HEK293T (cell line): ENCODE measurements around the gene EYS.
A peak's percentile ranks its signal among the peaks of the same experiment; 100 is the strongest.

Experiments used
- CTCF ChIA-PET: fragments of 350-600 bp; formaldehyde crosslinking; extraction: SDS; loops from one replicate; lab custom pipeline; 2021; ENCODE audit warnings: antibody characterized with exemption, inconsistent platforms; lab: Yijun Ruan, JAX
- POLR2A ChIA-PET: fragments of 350-600 bp; formaldehyde crosslinking; extraction: SDS; loops from one replicate; lab custom pipeline; 2020; ENCODE audit warnings: antibody characterized with exemption, inconsistent platforms; lab: Yijun Ruan, JAX
- DNase-seq: peaks from one replicate; pipeline ENCODE4 v3.0.0; 2012; ENCODE audit warnings: mixed read lengths; ENCODE audit errors: extremely low spot score
- ARNT ChIP-seq: fragments of 450-650 bp; IDR thresholded peaks from 2 replicates; pipeline ENCODE4 v1.6.1; 2017; ENCODE audit warnings: mild to moderate bottlenecking
- BHLHE40 ChIP-seq: fragments of 450-650 bp; IDR thresholded peaks from 2 replicates; pipeline ENCODE4 v1.6.1; 2016; ENCODE audit warnings: mild to moderate bottlenecking, moderate library complexity, borderline replicate concordance
- CTBP1 ChIP-seq: fragments of 450-650 bp; IDR thresholded peaks from 2 replicates; pipeline ENCODE4 v1.6.1; 2016; ENCODE audit warnings: borderline replicate concordance
- ELF4 ChIP-seq: fragments of 450-650 bp; IDR thresholded peaks from 2 replicates; pipeline ENCODE4 v1.6.1; 2017; ENCODE audit warnings: antibody characterized with exemption
- FOXA1 ChIP-seq: fragments of 450-650 bp; IDR thresholded peaks from 2 replicates; pipeline ENCODE4 v1.6.1; 2016; ENCODE audit warnings: mild to moderate bottlenecking
- FOXK2 ChIP-seq: fragments of 450-650 bp; IDR thresholded peaks from 2 replicates; pipeline ENCODE4 v1.6.1; 2016; ENCODE audit warnings: mild to moderate bottlenecking
- FOXM1 ChIP-seq: fragments of 450-650 bp; IDR thresholded peaks from 2 replicates; pipeline ENCODE4 v1.6.1; 2017; ENCODE audit warnings: mild to moderate bottlenecking, borderline replicate concordance
- HDGF ChIP-seq: fragments of 450-650 bp; IDR thresholded peaks from 2 replicates; pipeline ENCODE4 v1.6.1; 2017; ENCODE audit warnings: antibody characterized with exemption, borderline replicate concordance
- L3MBTL2 ChIP-seq: fragments of 450-650 bp; conservative IDR thresholded peaks from 2 replicates; pipeline ENCODE4 v1.6.1; 2016; ENCODE audit warnings: mild to moderate bottlenecking
- LEF1 ChIP-seq: fragments of 450-650 bp; IDR thresholded peaks from 2 replicates; pipeline ENCODE4 v1.6.1; 2017; ENCODE audit warnings: mild to moderate bottlenecking, borderline replicate concordance
- NFRKB ChIP-seq: fragments of 450-650 bp; IDR thresholded peaks from 2 replicates; pipeline ENCODE4 v1.6.1; 2016; ENCODE audit warnings: mild to moderate bottlenecking, moderate library complexity
- SP1 ChIP-seq: fragments of 450-650 bp; IDR thresholded peaks from 2 replicates; pipeline ENCODE4 v1.6.1; 2017
- SUZ12 ChIP-seq: fragments of 450-650 bp; IDR thresholded peaks from 2 replicates; pipeline ENCODE4 v1.6.1; 2016; ENCODE audit warnings: mild to moderate bottlenecking
- TARDBP ChIP-seq: fragments of 450-650 bp; IDR thresholded peaks from 2 replicates; pipeline ENCODE4 v1.6.1; 2016
- ZNF384 ChIP-seq: fragments of 450-650 bp; IDR thresholded peaks from 2 replicates; pipeline ENCODE4 v1.6.1; 2016
- TF ChIP-seq, protein P1 (sequence below): fragments of 450-650 bp; IDR thresholded peaks from 2 replicates; pipeline ENCODE4 v1.6.1; 2016

Gene EYS

DNA sequence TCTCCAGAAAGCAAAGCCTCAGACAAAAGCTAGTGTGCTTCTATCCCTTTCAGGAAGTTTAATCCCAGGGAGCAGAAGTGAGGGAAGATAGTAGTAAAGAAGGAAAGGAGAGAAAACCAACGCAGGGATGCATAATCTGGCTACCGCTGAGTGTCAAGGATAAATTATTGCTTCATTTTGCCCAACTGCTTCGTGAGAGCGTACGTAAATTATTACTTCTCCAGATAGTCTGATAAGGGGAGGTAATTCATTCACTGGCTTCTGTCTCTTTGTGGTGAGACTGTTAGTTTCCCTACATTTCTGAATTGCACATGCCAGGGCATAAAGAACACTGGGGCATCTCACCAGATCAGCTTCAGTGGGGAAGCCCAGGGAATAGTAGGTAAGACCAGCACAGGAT lies 1531.7 kb downstream of the EYS start:
- no peak for TF ChIP-seq CTBP1
- TF ChIP-seq, protein P1, sequence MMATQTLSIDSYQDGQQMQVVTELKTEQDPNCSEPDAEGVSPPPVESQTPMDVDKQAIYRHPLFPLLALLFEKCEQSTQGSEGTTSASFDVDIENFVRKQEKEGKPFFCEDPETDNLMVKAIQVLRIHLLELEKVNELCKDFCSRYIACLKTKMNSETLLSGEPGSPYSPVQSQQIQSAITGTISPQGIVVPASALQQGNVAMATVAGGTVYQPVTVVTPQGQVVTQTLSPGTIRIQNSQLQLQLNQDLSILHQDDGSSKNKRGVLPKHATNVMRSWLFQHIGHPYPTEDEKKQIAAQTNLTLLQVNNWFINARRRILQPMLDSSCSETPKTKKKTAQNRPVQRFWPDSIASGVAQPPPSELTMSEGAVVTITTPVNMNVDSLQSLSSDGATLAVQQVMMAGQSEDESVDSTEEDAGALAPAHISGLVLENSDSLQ, result peak; percentile 33; the same call in 1 of the 2 replicates
- POLR2A ChIA-PET, result no interaction called here
- no peak for DNase-seq
- CTCF ChIA-PET, result interaction anchor here (0.6 kb wide), 1 partner anchor 148 kb away, joined by 3 read pairs; no protein-coding TSS in a partner anchor

DNA sequence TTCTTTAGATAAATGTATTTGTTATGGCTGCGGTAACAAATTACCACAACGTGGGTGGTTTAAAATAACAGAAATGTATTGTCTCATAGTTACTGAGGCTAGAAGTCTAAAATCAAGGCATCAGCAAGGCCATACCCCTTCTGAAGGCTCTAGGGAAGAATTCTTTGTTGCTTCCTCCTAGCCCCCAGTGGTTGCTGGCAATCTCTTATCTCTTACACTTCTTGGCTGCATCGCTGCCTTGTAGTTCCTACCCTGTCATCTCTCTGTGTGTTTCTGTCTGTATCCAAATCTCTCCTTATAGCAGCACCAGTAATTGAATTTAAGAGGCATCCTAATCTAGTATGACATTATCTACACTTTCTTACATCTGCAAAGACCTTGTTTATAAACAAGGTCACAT lies 1536.7 kb downstream of the EYS start:
- TF ChIP-seq SP1 (no peak), FOXM1 (no peak), ZNF384 (no peak), ARNT (no peak), FOXA1 (no peak), TARDBP (no peak), LEF1 (no peak), HDGF (no peak), ELF4 (no peak)
- ChIA-PET CTCF (no interaction called here), POLR2A (no interaction called here)
- no peak for DNase-seq

DNA sequence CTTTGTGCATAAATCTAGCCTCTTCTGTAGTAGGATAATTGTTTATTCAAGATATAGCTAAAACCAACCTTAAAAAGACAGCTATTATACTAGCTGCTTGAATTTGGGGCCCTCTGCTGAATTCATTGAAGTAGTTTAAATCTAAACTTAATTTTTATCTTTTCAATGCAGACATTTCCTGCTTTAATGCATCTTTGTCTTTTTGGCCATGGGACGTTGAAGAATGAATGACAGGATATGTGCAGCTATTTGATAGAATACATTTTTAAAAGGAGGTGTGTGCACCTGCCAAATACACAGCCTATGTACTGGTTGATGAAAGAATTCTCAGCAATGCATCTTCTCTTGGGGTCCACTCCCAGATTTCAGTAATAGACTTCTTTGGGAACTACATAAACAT lies 1546.5 kb downstream of the EYS start:
- ChIA-PET CTCF (no interaction called here), POLR2A (no interaction called here)
- no peak for DNase-seq
- TF ChIP-seq SP1 (no peak), L3MBTL2 (no peak), ELF4 (no peak), ZNF384 (no peak), CTBP1 (no peak), FOXM1 (no peak), BHLHE40 (no peak), SUZ12 (no peak), ARNT (no peak), HDGF (no peak), LEF1 (no peak), TARDBP (no peak)
- TF ChIP-seq, protein P1, result no peak

DNA sequence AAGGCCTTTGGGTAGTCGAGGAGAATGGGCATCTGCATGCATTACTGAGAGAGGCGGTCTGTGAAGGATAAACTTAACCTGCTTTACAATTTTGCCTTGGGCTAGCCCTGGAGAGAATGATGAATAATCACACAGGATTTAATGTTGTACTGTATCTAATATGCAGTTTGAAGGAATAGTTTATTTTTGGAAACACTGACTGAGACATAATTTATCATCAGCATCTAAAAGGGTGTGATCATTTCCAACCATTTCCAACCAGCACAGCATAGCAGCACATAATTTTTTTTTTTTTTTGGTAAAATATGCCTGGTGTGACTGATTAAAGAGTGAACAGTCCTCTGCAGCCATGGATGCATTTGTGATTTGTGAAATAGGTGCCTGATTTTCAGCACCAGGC lies 1552.0 kb downstream of the EYS start:
- no peak for TF ChIP-seq BHLHE40
- TF ChIP-seq, protein P1, result no peak
- TF ChIP-seq FOXA1, result no peak
- no peak for TF ChIP-seq ZNF384
- ChIA-PET CTCF (no interaction called here), POLR2A (no interaction called here)
- no peak for DNase-seq

DNA sequence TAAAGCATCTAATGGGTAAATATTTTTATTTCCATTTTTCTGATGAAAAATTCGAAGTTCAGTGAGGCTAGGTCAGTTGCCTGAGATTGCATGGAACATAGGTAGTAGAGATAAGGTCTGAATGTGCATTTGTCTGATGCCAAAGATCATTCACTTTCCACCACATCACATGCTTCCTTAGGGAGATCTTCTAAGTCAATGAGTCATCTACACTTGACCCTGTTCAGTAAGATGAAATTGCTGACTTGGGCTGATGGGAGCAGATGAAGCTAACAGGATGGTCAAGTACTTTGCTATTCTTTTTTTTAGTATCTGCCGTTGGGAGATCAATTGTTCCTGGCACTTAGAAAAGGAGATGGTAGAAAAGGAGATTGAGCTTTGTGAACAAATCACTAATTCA lies 1560.2 kb downstream of the EYS start:
- CTCF ChIA-PET, result no interaction called here
- no peak for DNase-seq
- POLR2A ChIA-PET, result no interaction called here
- no peak for TF ChIP-seq NFRKB
- no peak for TF ChIP-seq ELF4
- TF ChIP-seq SUZ12, result no peak
- TF ChIP-seq FOXM1, result no peak
- TF ChIP-seq SP1, result no peak
- TF ChIP-seq FOXA1, result no peak
- no peak for TF ChIP-seq BHLHE40
- no peak for TF ChIP-seq FOXK2
- no peak for TF ChIP-seq CTBP1
- TF ChIP-seq, protein P1, result no peak
- no peak for TF ChIP-seq ZNF384
- no peak for TF ChIP-seq LEF1
- TF ChIP-seq TARDBP, result no peak
- no peak for TF ChIP-seq HDGF

DNA sequence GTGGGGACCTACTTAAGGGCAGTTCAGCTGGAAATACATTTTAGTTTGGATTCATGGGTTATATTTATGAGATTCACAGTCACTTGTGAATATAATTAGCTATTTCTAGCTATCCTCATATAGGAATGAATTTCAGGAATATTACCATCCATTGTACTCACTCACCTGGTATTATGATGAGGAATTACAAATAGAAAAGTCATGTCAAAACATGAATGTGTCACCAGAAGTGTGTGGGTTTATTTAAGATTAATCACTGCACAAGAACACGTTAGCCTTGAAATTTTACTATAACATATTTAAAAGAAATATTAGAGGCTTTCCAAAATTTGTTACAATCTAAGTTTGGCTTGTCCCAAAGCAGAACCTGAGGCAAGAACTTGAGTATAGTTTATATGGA lies 1560.9 kb downstream of the EYS start:
- TF ChIP-seq ELF4 (no peak), FOXM1 (no peak), FOXK2 (no peak), LEF1 (no peak), CTBP1 (no peak), NFRKB (no peak), ZNF384 (no peak), SUZ12 (no peak), ARNT (no peak), FOXA1 (no peak), SP1 (no peak), BHLHE40 (no peak), HDGF (no peak), L3MBTL2 (no peak), TARDBP (no peak)
- TF ChIP-seq, protein P1, result no peak
- CTCF ChIA-PET, result no interaction called here
- POLR2A ChIA-PET, result no interaction called here
- no peak for DNase-seq
